WTC11 (cell line): ENCODE data around the gene HSPB6. TPM values are rescaled to one million over a fixed set of nuclear protein-coding genes. Genes with fewer than 3 reads are reported as not detected.
"Not testable (repeated sequence)": the region's sequence is repeated elsewhere in the genome, so short reads cannot be mapped to it uniquely, and the experiment has no call there.

Experiments
- ATAC-seq: fragments of 200-7000 bp; cut with Tn5 transposase; 2 replicates; pipeline ENCODE4 v1.10.0; 2021; ENCODE audit warnings: mild to moderate bottlenecking, moderate library complexity
- CTCF ChIA-PET: fragments of 300-600 bp; sonication (Branson Sonifier 250); formaldehyde crosslinking; loops from one replicate; lab custom pipeline; 2021; ENCODE audit warnings: antibody characterized with exemption; lab: Charles Lee
- POLR2A ChIA-PET: fragments of 350-600 bp; sonication (Branson Sonifier 250); formaldehyde crosslinking; loops from one replicate; lab custom pipeline; 2021; ENCODE audit warnings: antibody characterized with exemption; lab: Charles Lee
- DNase-seq: peaks from one replicate; pipeline ENCODE4 v3.0.0; 2021; ENCODE audit warnings: low spot score
- H3K27ac Mint-ChIP-seq: 2 replicates; pipeline ENCODE4 v1.8.0; 2021; ENCODE audit warnings: mixed read lengths
- H3K27me3 Mint-ChIP-seq: 2 replicates; pipeline ENCODE4 v1.8.0; 2021; ENCODE audit warnings: low read depth, mild to moderate bottlenecking, moderate library complexity, mixed read lengths
- H3K36me3 Mint-ChIP-seq: 2 replicates; pipeline ENCODE4 v1.8.0; 2021; ENCODE audit warnings: mixed read lengths
- H3K4me1 Mint-ChIP-seq: 2 replicates; pipeline ENCODE4 v1.8.0; 2022; ENCODE audit warnings: mixed read lengths
- H3K4me3 Mint-ChIP-seq: 2 replicates; pipeline ENCODE4 v1.8.0; 2021; ENCODE audit warnings: mild to moderate bottlenecking, moderate library complexity, mixed read lengths
- H3K9me3 Mint-ChIP-seq: 2 replicates; pipeline ENCODE4 v1.8.0; 2021; ENCODE audit warnings: mixed read lengths
- CREB1 ChIP-seq: sonication (generic); formaldehyde crosslinking; IDR thresholded peaks from 2 replicates; pipeline ENCODE4 v1.8.0; 2023; ENCODE audit warnings: mild to moderate bottlenecking, missing genetic modification reagents
- EMX1 ChIP-seq: fragments of 250-450 bp; sonication (Bioruptor Pico); IDR thresholded peaks from 2 replicates; pipeline ENCODE4 v1.8.0; 2021; ENCODE audit warnings: mild to moderate bottlenecking
- FOXK1 ChIP-seq: sonication (generic); formaldehyde crosslinking; IDR thresholded peaks from 2 replicates; pipeline ENCODE4 v1.8.0; 2022; ENCODE audit warnings: mild to moderate bottlenecking, moderate library complexity, missing genetic modification reagents
- GTF2I ChIP-seq: fragments of 250-450 bp; sonication (Bioruptor Pico); conservative IDR thresholded peaks from 2 replicates; pipeline ENCODE4 v1.4.0; 2021; ENCODE audit warnings: mild to moderate bottlenecking
- NFATC4 ChIP-seq: fragments of 250-450 bp; sonication (Bioruptor Pico); IDR thresholded peaks from 2 replicates; pipeline ENCODE4 v1.9.0; 2021; ENCODE audit warnings: mild to moderate bottlenecking
- NR1H2 ChIP-seq: sonication (generic); formaldehyde crosslinking; IDR thresholded peaks from 2 replicates; pipeline ENCODE4 v1.9.0; 2021; ENCODE audit warnings: mild to moderate bottlenecking, moderate library complexity, missing genetic modification reagents
- NR3C1 ChIP-seq: sonication (generic); formaldehyde crosslinking; conservative IDR thresholded peaks from 2 replicates; pipeline ENCODE4 v1.8.1; 2023; ENCODE audit warnings: low read depth, mild to moderate bottlenecking, missing genetic modification reagents
- PRRX2 ChIP-seq: fragments of 250-450 bp; sonication (Bioruptor Pico); IDR thresholded peaks from 2 replicates; pipeline ENCODE4 v1.8.0; 2021; ENCODE audit warnings: mild to moderate bottlenecking
- RELA ChIP-seq: sonication (generic); formaldehyde crosslinking; IDR thresholded peaks from 2 replicates; pipeline ENCODE4 v1.8.1; 2022; ENCODE audit warnings: missing genetic modification reagents, mild to moderate bottlenecking, borderline replicate concordance
- SOX15 ChIP-seq: fragments of 250-450 bp; sonication (Bioruptor Pico); IDR thresholded peaks from 2 replicates; pipeline ENCODE4 v1.9.0; 2021; ENCODE audit warnings: mild to moderate bottlenecking
- ZMAT4 ChIP-seq: fragments of 250-450 bp; sonication (Bioruptor Pico); IDR thresholded peaks from 2 replicates; pipeline ENCODE4 v1.9.0; 2021; ENCODE audit warnings: mild to moderate bottlenecking
- ZNF138 ChIP-seq: sonication (generic); formaldehyde crosslinking; conservative IDR thresholded peaks from 2 replicates; pipeline ENCODE4 v1.8.1; 2022; ENCODE audit warnings: mild to moderate bottlenecking, moderate library complexity, missing genetic modification reagents
- ZNF219 ChIP-seq: sonication (generic); formaldehyde crosslinking; IDR thresholded peaks from 2 replicates; pipeline ENCODE4 v1.8.0; 2023; ENCODE audit warnings: missing genetic modification reagents, mild to moderate bottlenecking, borderline replicate concordance
- ZNF317 ChIP-seq: sonication (generic); formaldehyde crosslinking; IDR thresholded peaks from 2 replicates; pipeline ENCODE4 v1.8.1; 2023; ENCODE audit warnings: low read depth, mild to moderate bottlenecking, moderate library complexity, missing genetic modification reagents, borderline replicate concordance
- ZNF416 ChIP-seq: fragments of 250-450 bp; sonication (Bioruptor Pico); IDR thresholded peaks from 2 replicates; pipeline ENCODE4 v1.9.0; 2021; ENCODE audit warnings: mild to moderate bottlenecking, inconsistent platforms
- ZNF671 ChIP-seq: fragments of 250-450 bp; sonication (Bioruptor Pico); IDR thresholded peaks from 2 replicates; pipeline ENCODE4 v1.8.0; 2021; ENCODE audit warnings: mild to moderate bottlenecking
- total RNA-seq: library from RNA; stranded (reverse); gene quantifications from 3 replicates; pipeline ENCODE4 v1.2.3, GENCODE V29; 2021
- TF ChIP-seq, protein P1 (sequence below): sonication (generic); formaldehyde crosslinking; IDR thresholded peaks from 2 replicates; pipeline ENCODE4 v1.8.1; 2022; ENCODE audit warnings: missing genetic modification reagents, borderline replicate concordance
- TF ChIP-seq, protein P2 (sequence below): sonication (generic); formaldehyde crosslinking; IDR thresholded peaks from 2 replicates; pipeline ENCODE4 v1.8.0; 2022; ENCODE audit warnings: mild to moderate bottlenecking, missing genetic modification reagents
- TF ChIP-seq, protein P3 (sequence below): sonication (generic); formaldehyde crosslinking; IDR thresholded peaks from 2 replicates; pipeline ENCODE4 v1.8.0; 2023; ENCODE audit warnings: missing genetic modification reagents
- TF ChIP-seq, protein P4 (sequence below): sonication (generic); formaldehyde crosslinking; IDR thresholded peaks from 2 replicates; pipeline ENCODE4 v1.8.1; 2022; ENCODE audit warnings: low read depth, missing genetic modification reagents, borderline replicate concordance

The HSPB6 gene
- total RNA-seq, 1 experiment from 2014 or later = 1.7 TPM

DNA sequence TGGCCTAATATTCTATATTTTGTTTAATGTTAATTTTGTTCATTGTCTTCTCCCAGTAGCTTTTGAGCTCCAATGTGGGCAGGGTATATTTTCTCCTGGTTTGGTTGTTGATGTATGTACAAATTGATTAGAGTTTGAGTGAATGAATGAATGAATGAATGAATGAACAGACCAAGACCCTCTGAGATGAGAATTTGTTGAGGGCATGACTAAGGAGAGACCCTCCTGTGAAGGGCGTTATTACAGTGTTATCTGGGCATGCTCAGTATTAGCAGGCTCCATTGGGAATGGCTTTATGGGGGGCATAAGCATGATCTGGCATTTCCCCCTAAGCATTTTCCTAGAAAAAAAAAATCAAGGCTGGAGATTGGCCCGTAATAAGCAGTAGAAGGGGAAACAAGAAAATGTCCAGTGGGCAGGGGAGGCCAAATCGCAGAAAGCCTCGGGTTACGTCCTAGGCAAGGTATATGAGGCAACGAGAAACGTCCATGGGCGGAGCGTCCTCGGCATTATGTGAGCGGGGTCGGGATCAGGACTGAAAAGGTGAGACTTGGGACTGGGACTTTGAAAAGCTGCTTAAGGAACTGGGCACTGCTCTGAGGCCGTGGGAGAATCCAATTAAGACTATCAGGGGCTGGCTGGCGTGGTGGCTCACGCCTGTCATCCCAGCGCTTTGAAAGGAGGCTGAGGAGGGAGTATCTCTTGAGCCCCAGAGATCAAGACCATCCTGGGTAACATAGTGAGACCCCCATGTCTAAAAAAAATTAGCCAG, 17.6 kb upstream of the HSPB6 start:
- DNase-seq (no peak), ATAC-seq (no peak)
- Mint-ChIP-seq H3K4me3 (peak overlapping the region; percentile 53), H3K27me3 (peaks cover 30% of the 10 kb centered on the region), H3K9me3 (no peaks in the 10 kb centered on the region), H3K36me3 (no peaks in the 10 kb centered on the region), H3K4me1 (peaks cover 30% of the 10 kb centered on the region), H3K27ac (no peak overlapping the region)
- no peak for TF ChIP-seq ZNF671 (CRISPR knock-in tag)
- TF ChIP-seq ZNF138 = no peak
- TF ChIP-seq ZNF219 (CRISPR knock-in tag) = no peak
- TF ChIP-seq, protein P1, sequence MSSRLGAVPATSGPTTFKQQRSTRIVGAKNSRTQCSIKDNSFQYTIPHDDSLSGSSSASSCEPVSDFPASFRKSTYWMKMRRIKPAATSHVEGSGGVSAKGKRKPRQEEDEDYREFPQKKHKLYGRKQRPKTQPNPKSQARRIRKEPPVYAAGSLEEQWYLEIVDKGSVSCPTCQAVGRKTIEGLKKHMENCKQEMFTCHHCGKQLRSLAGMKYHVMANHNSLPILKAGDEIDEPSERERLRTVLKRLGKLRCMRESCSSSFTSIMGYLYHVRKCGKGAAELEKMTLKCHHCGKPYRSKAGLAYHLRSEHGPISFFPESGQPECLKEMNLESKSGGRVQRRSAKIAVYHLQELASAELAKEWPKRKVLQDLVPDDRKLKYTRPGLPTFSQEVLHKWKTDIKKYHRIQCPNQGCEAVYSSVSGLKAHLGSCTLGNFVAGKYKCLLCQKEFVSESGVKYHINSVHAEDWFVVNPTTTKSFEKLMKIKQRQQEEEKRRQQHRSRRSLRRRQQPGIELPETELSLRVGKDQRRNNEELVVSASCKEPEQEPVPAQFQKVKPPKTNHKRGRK (CRISPR knock-in tag) = no peak
- TF ChIP-seq RELA (CRISPR knock-in tag) = no peak
- TF ChIP-seq NFATC4 (CRISPR knock-in tag) = no peak
- TF ChIP-seq FOXK1 (CRISPR knock-in tag) = no peak
- TF ChIP-seq ZMAT4 (CRISPR knock-in tag) = no peak
- TF ChIP-seq CREB1 (CRISPR knock-in tag) = no peak
- TF ChIP-seq GTF2I (CRISPR knock-in tag) = no peak
- no peak for TF ChIP-seq ZNF317 (CRISPR knock-in tag)
- TF ChIP-seq, protein P2, sequence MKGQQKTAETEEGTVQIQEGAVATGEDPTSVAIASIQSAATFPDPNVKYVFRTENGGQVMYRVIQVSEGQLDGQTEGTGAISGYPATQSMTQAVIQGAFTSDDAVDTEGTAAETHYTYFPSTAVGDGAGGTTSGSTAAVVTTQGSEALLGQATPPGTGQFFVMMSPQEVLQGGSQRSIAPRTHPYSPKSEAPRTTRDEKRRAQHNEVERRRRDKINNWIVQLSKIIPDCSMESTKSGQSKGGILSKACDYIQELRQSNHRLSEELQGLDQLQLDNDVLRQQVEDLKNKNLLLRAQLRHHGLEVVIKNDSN (CRISPR knock-in tag) = no peak
- TF ChIP-seq NR1H2 (CRISPR knock-in tag) = no peak
- TF ChIP-seq ZNF416 (CRISPR knock-in tag) = no peak
- TF ChIP-seq PRRX2 (CRISPR knock-in tag) = no peak
- no peak for TF ChIP-seq SOX15
- TF ChIP-seq NR3C1 (CRISPR knock-in tag) = no peak
- ChIA-PET CTCF (interaction anchor here (2.5 kb wide), 1 partner anchor 10 kb away, joined by 11 read pairs; no protein-coding TSS in a partner anchor), POLR2A (interaction anchor here (0.6 to 0.7 kb wide), 2 partner anchors 34 to 131 kb away, joined by 4 to 6 read pairs; no protein-coding TSS in a partner anchor)

DNA sequence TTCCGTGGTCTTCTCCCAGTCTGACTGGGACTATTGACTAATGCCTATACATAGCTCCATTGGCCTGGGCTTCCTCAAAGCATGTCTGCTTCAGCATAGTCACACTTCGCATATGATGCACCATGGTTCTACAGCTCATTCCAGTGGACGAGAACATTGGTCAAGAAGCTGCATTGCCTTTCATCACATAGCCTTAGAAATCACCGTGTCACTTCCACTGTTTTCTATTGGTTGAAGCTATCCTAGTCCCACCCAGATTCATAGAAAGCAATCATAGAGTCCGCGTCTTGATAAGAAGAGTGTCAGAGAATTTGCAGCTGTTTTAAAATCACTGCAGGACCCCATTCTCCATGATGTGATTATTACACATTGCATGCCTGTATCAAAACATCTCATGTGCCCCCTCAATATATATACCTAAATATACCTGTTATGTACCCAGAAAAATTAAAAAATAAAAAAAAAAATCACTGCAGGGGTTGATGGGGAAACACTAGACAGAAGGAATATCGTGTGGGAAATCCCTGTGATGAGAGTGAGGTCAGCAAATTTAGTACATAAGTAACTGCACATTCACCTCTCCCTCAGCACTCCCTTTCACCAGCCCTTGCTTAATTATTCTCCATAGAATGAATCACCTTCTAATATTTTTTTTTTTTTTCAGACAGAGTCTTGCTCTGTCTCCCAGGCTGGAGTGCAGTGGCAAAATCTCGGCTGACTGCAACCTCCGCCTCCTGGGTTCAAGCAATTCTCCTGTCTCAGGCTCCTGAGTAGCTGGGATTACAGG, 16.4 kb upstream of the HSPB6 start:
- CTCF ChIA-PET = no interaction called here
- ATAC-seq = no peak
- Mint-ChIP-seq H3K9me3 (no peaks in the 10 kb centered on the region), H3K27me3 (peaks cover 30% of the 10 kb centered on the region), H3K4me1 (peaks cover 36% of the 10 kb centered on the region), H3K36me3 (peaks cover 5% of the 10 kb centered on the region; the same call in 1 of the 2 replicates), H3K4me3 (no peak overlapping the region), H3K27ac (no peak overlapping the region)
- POLR2A ChIA-PET = interaction anchor here (0.6 to 0.7 kb wide), 2 partner anchors 25 to 86 kb away, joined by 3 read pairs; partner anchors contain the start of gene LIN37
- TF ChIP-seq PRRX2 (CRISPR knock-in tag) = no peak
- TF ChIP-seq EMX1 = no peak
- TF ChIP-seq, protein P3, sequence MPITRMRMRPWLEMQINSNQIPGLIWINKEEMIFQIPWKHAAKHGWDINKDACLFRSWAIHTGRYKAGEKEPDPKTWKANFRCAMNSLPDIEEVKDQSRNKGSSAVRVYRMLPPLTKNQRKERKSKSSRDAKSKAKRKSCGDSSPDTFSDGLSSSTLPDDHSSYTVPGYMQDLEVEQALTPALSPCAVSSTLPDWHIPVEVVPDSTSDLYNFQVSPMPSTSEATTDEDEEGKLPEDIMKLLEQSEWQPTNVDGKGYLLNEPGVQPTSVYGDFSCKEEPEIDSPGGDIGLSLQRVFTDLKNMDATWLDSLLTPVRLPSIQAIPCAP = no peak
- TF ChIP-seq, protein P4, sequence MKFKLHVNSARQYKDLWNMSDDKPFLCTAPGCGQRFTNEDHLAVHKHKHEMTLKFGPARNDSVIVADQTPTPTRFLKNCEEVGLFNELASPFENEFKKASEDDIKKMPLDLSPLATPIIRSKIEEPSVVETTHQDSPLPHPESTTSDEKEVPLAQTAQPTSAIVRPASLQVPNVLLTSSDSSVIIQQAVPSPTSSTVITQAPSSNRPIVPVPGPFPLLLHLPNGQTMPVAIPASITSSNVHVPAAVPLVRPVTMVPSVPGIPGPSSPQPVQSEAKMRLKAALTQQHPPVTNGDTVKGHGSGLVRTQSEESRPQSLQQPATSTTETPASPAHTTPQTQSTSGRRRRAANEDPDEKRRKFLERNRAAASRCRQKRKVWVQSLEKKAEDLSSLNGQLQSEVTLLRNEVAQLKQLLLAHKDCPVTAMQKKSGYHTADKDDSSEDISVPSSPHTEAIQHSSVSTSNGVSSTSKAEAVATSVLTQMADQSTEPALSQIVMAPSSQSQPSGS (CRISPR knock-in tag) = no peak
- no peak for DNase-seq

DNA sequence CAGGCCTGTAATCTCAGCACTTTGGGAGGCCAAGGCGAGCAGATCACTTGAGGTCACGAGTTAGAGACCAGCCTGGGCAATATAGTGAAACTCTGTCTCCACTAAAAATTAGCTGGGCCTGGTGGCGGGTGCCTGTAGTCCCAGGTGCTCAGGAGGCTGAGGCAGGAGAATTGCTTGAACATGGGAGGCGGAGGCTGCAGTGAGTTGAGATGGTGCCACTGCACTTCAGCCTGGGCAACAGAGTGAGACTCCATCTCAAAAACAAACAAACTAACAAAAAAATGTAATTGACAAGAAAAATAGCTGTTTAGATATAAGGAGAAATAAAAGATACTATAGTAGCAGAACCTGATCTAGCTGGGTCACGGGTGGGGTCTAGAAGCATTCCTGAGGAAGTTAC, 15.5 kb upstream of the HSPB6 start:
- ATAC-seq = not testable (repeated sequence)

More for the DNA sequence above, 15.5 kb upstream of the HSPB6 start:
- CTCF ChIA-PET, POLR2A ChIA-PET, H3K36me3 Mint-ChIP-seq, H3K27ac Mint-ChIP-seq, H3K4me3 Mint-ChIP-seq, DNase-seq, H3K9me3 Mint-ChIP-seq: not testable (repeated sequence)
- H3K27me3 Mint-ChIP-seq = peaks cover 25% of the 10 kb centered on the region
- H3K4me1 Mint-ChIP-seq = peaks cover 35% of the 10 kb centered on the region
